Activated CD4-positive, CD25-positive, alpha-beta regulatory T cell treated with anti-CD3 and anti-CD28 coated beads, Interleukin-2, amount 50 U/mL, for 72 hours (primary cell): ENCODE measurements around the gene OR8D2.
"Not testable (repeated sequence)": the region's sequence is repeated elsewhere in the genome, so short reads cannot be mapped to it uniquely, and the experiment has no call there.

Source experiments
- DNase-seq: peaks from one replicate; pipeline ENCODE4 v3.0.0; 2021

The OR8D2 gene

DNA sequence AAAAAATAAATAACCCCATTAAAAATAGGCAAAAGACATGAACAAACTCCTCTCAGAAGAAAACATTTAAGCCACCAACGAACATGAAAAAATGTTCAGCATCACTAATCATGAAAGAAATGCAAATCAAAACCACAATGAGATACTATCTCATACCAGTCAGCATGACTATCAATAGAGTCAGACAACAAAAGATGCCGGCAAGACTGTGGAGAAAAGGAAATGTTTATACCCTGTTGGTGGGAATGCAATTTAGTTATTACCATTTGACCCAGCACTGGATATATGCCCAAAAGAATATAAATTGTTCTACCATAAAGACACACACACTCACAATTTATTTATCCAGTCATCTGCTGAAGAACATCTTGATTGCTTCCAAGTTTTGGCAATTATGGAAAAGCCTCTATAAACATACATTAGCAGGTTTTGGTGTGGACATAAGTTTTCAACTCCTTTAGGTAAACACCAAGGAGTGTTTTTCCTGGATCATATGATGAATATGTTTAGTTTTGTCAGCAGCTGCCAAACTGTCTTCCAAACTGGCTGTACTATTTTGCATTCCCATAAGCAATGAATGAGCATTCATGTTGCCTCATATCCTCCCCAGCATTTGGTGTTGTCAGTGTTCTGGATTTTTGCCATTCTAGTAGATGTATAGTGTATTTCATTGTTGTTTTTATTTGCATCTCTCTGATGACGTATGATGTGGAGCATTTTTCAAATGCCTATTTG lies 34.2 kb downstream of the OR8D2 start:
- DNase-seq, result no peak

DNA sequence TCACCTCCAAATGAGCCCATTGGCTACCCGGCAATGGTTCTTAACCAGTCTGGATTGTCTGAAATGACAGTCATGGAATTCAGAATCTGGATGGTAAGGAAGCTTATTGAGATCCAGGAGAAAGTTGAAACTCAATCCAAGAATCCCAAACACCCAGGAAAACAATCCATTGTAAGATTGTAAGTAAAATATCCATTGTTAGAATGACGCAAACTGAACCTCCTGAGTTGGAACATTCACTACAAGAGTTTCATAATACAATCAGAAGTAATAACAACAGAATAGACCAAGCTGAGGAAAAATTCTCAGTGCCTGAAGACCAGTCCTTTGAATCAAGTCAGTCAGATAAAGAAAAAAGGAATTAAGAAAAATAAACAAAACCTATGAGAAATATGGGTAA lies 41.7 kb downstream of the OR8D2 start:
- no peak for DNase-seq

DNA sequence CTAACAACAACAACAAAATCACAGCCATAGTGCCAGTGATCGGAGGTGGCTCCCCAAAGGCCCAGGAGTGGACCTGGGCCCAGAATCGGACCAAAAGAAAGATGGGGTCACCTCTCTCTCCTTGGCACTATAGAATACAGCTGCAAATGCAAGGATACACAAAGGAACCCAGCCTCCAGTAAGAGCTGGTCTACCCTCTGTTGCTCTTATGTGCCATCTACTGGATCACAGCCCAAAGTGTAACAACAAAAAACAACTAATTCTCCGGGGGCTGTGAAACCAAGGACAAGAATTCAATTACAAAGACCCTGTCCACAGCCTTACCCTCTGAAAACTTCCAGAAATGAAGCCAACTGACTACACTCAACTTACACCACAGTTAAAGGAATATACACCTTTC lies 42.2 kb downstream of the OR8D2 start:
- DNase-seq, result no peak

DNA sequence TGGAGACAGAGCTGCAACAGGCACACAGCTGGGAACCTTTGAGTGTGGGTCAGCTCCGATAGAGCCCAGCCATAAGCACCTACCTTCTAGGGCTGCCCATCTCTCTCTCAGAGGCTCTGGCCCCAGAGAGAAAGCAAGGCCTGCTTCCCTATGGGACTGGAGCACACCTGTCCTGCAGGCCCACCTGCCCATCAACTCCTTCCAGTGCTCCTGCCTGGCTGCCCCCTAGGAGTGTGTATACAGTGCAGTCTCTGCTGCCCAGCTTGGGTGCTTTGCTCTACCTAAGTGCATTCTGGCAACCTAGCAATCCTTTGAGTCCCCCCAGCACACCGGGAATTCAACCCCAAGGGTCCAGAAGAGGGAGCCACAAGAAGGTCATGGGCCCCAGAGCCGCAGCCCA lies 42.8 kb downstream of the OR8D2 start:
- DNase-seq, result no peak

DNA sequence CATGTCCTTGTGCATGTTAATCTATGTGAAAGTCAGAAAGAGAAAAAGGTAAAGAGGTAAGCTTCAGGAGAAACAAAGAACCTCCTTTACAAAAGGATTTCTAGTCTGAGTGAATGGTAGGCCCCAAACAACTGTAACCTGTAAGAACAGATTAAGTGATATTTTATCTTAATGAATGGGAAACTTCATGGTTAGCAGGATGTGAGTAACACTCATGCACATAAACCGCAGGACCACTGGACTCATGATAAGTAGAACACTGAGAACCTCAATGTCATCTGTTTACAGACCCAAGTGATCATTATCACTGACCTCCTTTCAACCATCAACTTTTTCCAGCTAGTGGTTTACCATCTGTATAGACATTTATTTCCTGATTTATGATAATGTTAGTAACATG lies 43.9 kb downstream of the OR8D2 start:
- no peak for DNase-seq

DNA sequence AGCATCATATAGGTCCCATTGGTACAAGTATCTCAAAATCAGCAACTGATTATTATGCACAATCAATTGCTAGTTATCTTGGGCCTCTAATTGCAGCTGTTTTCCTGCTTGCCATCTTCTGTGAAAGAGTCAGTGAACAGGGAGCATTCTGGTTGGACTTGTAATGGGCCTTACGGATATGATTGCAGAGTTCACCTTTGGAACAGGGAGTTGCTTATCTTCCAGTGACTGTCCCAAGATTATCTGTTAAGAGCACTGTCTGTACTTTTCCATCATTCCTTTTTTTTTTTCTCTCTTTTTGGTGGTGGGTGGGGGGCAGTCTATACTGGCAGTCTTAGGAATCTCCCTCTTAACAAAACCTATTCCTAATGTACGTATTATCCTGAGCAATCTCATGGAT lies 46.0 kb downstream of the OR8D2 start:
- no peak for DNase-seq

DNA sequence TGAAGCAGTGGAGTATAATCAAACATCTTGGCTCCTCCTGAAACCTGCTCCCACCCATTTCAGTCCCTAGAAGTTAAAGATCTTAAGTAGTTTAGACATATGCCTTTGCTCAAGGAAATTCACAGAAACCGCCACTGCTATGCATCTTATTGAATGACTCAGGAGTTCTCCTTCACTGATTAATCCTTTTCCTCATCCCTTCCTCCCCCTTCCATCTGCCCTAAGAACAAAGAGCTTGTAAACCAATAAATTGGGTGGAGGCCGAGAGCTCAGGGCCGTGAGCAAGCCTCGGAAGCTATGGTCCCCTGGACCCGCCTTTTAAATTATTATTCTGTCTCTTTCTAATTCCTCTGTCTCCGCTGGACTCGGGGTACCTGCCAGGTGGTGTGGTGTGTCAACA lies 49.1 kb downstream of the OR8D2 start:
- DNase-seq, result not testable (repeated sequence)
